HCT116 (cell line): ENCODE data around the gene WDR70. TPM values are rescaled to one million over a fixed set of nuclear protein-coding genes. Genes with fewer than 3 reads are reported as not detected.

ENCODE experiments used
- CEBPB ChIP-seq: IDR thresholded peaks from 2 replicates; pipeline ENCODE4 v1.6.1; 2012; ENCODE audit warnings: low read depth
- EZH2phosphoT487 ChIP-seq: fragments of 200-600 bp; IDR thresholded peaks from 2 replicates; pipeline ENCODE4 v1.6.1; 2018; ENCODE audit warnings: antibody characterized with exemption, borderline replicate concordance
- FOSL1 ChIP-seq: IDR thresholded peaks from 2 replicates; pipeline ENCODE4 v1.6.1; 2012; ENCODE audit warnings: low read depth
- MAX ChIP-seq: IDR thresholded peaks from 2 replicates; pipeline ENCODE4 v1.6.1; 2012
- POLR2AphosphoS5 ChIP-seq: IDR thresholded peaks from 2 replicates; pipeline ENCODE4 v1.6.1; 2011; ENCODE audit warnings: mild to moderate bottlenecking, low read depth, low read length, moderate library complexity
- REST ChIP-seq: IDR thresholded peaks from 2 replicates; pipeline ENCODE4 v1.6.1; 2012; ENCODE audit warnings: low read depth
- SIN3A ChIP-seq: IDR thresholded peaks from 2 replicates; pipeline ENCODE4 v1.6.1; 2012; ENCODE audit warnings: low read depth
- ZBTB33 ChIP-seq: IDR thresholded peaks from 2 replicates; pipeline ENCODE4 v1.6.1; 2011; ENCODE audit warnings: mild to moderate bottlenecking, low read length, moderate library complexity; ENCODE audit not compliant: insufficient replicate concordance; ENCODE audit errors: extremely low read depth
- ZFX ChIP-seq: fragments of 450-650 bp; IDR thresholded peaks from 2 replicates; pipeline ENCODE4 v1.6.1; 2017
- ZNF274 ChIP-seq: fragments of 200-500 bp; sonication (Bioruptor generic); IDR thresholded peaks from 2 replicates; pipeline ENCODE4 v1.6.1; 2014; ENCODE audit warnings: mild to moderate bottlenecking, low read depth, low read length, inconsistent platforms
- total RNA-seq: library from RNA; stranded (reverse); gene quantifications from one replicate; pipeline ENCODE4 v1.2.1, GENCODE V29; 2021; ENCODE audit not compliant: unreplicated experiment

WDR70 gene
- total RNA-seq, 1 experiment from 2014 or later = 31.1 TPM

GRCh38 chr5:37571985-37572384 is 192.9 kb downstream of the WDR70 start (continued):
- TF ChIP-seq REST (no peak), POLR2AphosphoS5 (no peak), FOSL1 (no peak), ZFX (no peak), EZH2phosphoT487 (no peak), CEBPB (no peak), ZBTB33 (no peak), ZNF274 (no peak), MAX (no peak), SIN3A (no peak)
